ENCODE measurements around the gene MATK.

Gene MATK

DNA sequence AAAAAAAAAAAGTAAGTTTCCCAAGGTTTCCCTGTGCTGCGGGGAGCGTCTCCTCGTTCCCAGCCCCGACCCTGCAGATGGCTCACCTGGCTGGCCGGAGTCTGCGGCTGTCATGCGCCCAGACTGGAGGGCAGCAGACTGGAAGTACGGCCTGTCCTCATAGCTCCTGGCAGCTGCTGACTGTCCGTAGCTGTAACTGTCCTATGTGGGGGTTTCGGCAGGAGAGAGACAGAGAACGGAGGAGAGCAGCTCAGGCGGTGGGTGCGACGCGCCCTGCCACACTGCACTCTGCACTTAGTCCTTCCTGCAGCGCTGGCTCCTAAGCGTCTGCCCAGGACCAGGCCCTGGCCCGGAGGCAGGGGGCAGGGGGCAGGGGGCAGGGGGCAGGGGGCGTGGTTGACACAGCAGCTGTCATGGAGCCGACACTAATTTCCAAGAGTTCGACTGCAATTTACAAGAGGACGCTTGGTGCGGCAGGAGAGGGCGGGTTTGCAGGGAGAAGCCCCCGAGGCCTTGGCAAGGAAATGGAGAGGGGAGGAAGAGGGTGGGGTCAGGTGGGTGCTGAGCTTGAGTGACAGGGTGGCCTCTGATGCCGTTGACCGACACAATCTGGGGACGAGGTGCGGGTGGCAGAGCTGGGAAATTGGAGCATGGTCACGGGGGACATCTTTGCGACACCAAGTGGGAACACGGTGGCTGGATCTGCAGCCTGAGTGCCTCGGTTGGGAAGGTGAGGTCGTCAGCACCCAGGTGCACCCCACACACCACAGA, 47.6 kb upstream of the MATK start:
- H2BK5ac ChIP-seq (ENCODE audit: low read length) = no peak overlapping the region
- H2BK12ac ChIP-seq (ENCODE audit: low read length) = no peak overlapping the region
- peaks cover 0 to 5% (median 0%) of the 10 kb centered on the region in 3 experiments for H3K27me3 ChIP-seq (ENCODE audit: control insufficient read depth in 3 of 3, insufficient read depth in 3 of 3, low read depth in 1 of 3, low read length in 3 of 3)
- no peak overlapping the region for H2BK120ac ChIP-seq (ENCODE audit: low read depth, low read length)
- H3K23ac ChIP-seq (ENCODE audit: low read depth, low read length, poor library complexity) = peak overlapping the region; percentile 3
- H4K91ac ChIP-seq (ENCODE audit: low read depth, low read length, poor library complexity) = no peak overlapping the region
- peak overlapping the region; percentile 56 for H3K14ac ChIP-seq (ENCODE audit: low read length)
- H3K4ac ChIP-seq (ENCODE audit: low read length) = peak overlapping the region; percentile 84
- H3K79me1 ChIP-seq (ENCODE audit: low read depth, low read length) = no peaks in the 10 kb centered on the region
- H4K8ac ChIP-seq (ENCODE audit: low read depth, low read length) = no peak overlapping the region
- H3K9ac ChIP-seq (ENCODE audit: low read depth, low read length, poor library complexity) = peak overlapping the region; percentile 81
- no peak overlapping the region for H2AFZ ChIP-seq (ENCODE audit: low read length)
- peaks cover 5 to 9% of the 10 kb centered on the region in 2 donors for H3K9me3 ChIP-seq (replicated peaks in 1 of 2; ENCODE audit: control insufficient read depth in 2 of 2, insufficient read depth in 1 of 2, low read depth in 1 of 2, low read length in 2 of 2)
- H3K18ac ChIP-seq (ENCODE audit: low read length) = peak overlapping the region; percentile 52
- no peak for DNase-seq (ENCODE audit: low spot score)
- H3K36me3 ChIP-seq (replicated peaks in 1 of 2; ENCODE audit: control insufficient read depth in 2 of 2, insufficient read depth in 2 of 2, low read length in 2 of 2) = no peaks in the 10 kb centered on the region
- WGBS, 2 donors (ENCODE audit: extremely low coverage in 2 of 2, insufficient read length in 2 of 2, insufficient replicate concordance in 1 of 2) = no CpG with 5 or more reads among the region's 34 CpGs
- H3K27ac ChIP-seq (replicated peaks; ENCODE audit: low read length) = no peak overlapping the region
- H2AK5ac ChIP-seq (ENCODE audit: low read depth, low read length) = no peak overlapping the region
- no peak overlapping the region for H2BK15ac ChIP-seq (ENCODE audit: low read length)
- no peak overlapping the region for H3K4me2 ChIP-seq (ENCODE audit: insufficient read depth, low read length, poor library complexity, severe bottlenecking)
- no peak overlapping the region for H3K4me3 ChIP-seq (ENCODE audit: low read length in 2 of 2)
- peaks cover 6 to 9% of the 10 kb centered on the region in 2 donors for H3K4me1 ChIP-seq (ENCODE audit: control insufficient read depth in 2 of 2, insufficient read depth in 1 of 2, low read depth in 1 of 2, low read length in 2 of 2)

DNA sequence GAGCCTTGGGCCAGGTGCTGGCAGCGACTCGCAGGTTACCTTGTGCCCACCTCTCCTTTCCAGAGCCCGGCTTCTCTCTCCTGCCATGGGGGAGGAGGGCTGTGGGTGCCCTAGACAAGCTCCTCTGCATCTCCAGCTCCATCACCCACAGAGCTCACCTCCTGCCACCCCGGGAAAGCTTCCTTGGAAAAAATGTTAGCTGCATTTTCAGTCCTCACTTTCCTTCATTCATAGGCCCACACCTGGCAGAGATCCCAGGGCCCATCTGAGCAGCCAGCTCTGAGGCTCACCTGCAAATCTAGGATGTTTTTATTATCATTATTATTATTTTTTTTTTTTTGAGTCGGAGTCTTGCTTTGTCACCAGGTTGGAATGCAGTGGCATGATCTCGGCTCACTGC, 45.8 kb upstream of the MATK start:
- H3K27me3 ChIP-seq (ENCODE audit: control insufficient read depth in 3 of 3, insufficient read depth in 3 of 3, low read depth in 1 of 3, low read length in 3 of 3) = peaks cover 0 to 5% (median 0%) of the 10 kb centered on the region in 3 experiments
- H3K14ac ChIP-seq (ENCODE audit: low read length) = no peak overlapping the region

DNA sequence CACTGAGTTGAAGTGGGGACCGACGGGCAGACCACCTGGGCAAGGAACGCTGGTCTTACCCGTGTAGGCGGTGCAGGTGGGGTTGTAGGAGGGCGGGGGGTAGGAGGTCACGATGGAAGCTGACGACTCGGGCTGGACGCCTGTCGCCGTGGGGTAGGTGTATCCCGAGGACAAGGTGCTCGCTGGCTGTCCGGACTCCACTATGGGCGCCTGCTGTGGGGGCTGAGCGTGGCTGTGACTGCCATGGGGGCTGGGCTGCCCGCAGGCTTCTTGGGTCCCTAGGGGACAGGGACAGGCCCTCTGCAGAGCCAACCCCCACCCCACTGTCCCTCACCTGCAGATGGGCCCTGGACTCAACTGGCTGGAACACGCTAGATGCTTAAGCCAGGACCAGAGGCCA, 45.4 kb upstream of the MATK start:
- Histone ChIP-seq H2BK15ac (ENCODE audit: low read length) (peak overlapping the region; percentile 94), H4K91ac (ENCODE audit: low read depth, low read length, poor library complexity) (no peak overlapping the region), H2BK120ac (ENCODE audit: low read depth, low read length) (no peak overlapping the region), H3K18ac (ENCODE audit: low read length) (peak overlapping the region; percentile 71), H2AK5ac (ENCODE audit: low read depth, low read length) (no peak overlapping the region), H3K14ac (ENCODE audit: low read length) (no peak overlapping the region), H3K4ac (ENCODE audit: low read length) (no peak overlapping the region), H2BK5ac (ENCODE audit: low read length) (no peak overlapping the region), H2BK12ac (ENCODE audit: low read length) (peak overlapping the region; percentile 58), H3K4me1 (ENCODE audit: control insufficient read depth in 2 of 2, insufficient read depth in 1 of 2, low read depth in 1 of 2, low read length in 2 of 2) (peaks cover 6 to 9% of the 10 kb centered on the region in 2 donors), H3K27me3 (ENCODE audit: control insufficient read depth in 3 of 3, insufficient read depth in 3 of 3, low read depth in 1 of 3, low read length in 3 of 3) (peaks cover 0 to 5% (median 0%) of the 10 kb centered on the region in 3 experiments), H2AFZ (ENCODE audit: low read length) (peak overlapping the region; percentile 64), H3K27ac (replicated peaks; ENCODE audit: low read length) (no peak overlapping the region), H4K8ac (ENCODE audit: low read depth, low read length) (no peak overlapping the region), H3K9me3 (replicated peaks in 1 of 2; ENCODE audit: control insufficient read depth in 2 of 2, insufficient read depth in 1 of 2, low read depth in 1 of 2, low read length in 2 of 2) (peaks cover 0 to 2% of the 10 kb centered on the region in 2 donors), H3K36me3 (replicated peaks in 1 of 2; ENCODE audit: control insufficient read depth in 2 of 2, insufficient read depth in 2 of 2, low read length in 2 of 2) (no peaks in the 10 kb centered on the region), H3K9ac (ENCODE audit: low read depth, low read length, poor library complexity) (peak overlapping the region; percentile 21), H3K4me2 (ENCODE audit: insufficient read depth, low read length, poor library complexity, severe bottlenecking) (no peak overlapping the region), H3K4me3 (ENCODE audit: low read length in 2 of 2) (no peak overlapping the region), H3K79me1 (ENCODE audit: low read depth, low read length) (no peaks in the 10 kb centered on the region), H3K23ac (ENCODE audit: low read depth, low read length, poor library complexity) (peak overlapping the region; percentile 73)
- DNase-seq (ENCODE audit: low spot score) = no peak
- no CpG with 5 or more reads among the region's 19 CpGs for WGBS, 2 donors (ENCODE audit: extremely low coverage in 2 of 2, insufficient read length in 2 of 2, insufficient replicate concordance in 1 of 2)

More for the DNA sequence above, 45.8 kb upstream of the MATK start:
- Histone ChIP-seq H3K36me3 (replicated peaks in 1 of 2; ENCODE audit: control insufficient read depth in 2 of 2, insufficient read depth in 2 of 2, low read length in 2 of 2) (no peaks in the 10 kb centered on the region), H4K91ac (ENCODE audit: low read depth, low read length, poor library complexity) (no peak overlapping the region), H3K27ac (replicated peaks; ENCODE audit: low read length) (no peak overlapping the region), H3K18ac (ENCODE audit: low read length) (peak overlapping the region; percentile 71), H2BK12ac (ENCODE audit: low read length) (no peak overlapping the region), H3K9ac (ENCODE audit: low read depth, low read length, poor library complexity) (no peak overlapping the region), H2AFZ (ENCODE audit: low read length) (no peak overlapping the region), H2BK120ac (ENCODE audit: low read depth, low read length) (no peak overlapping the region), H3K4me3 (ENCODE audit: low read length in 2 of 2) (no peak overlapping the region), H3K4ac (ENCODE audit: low read length) (no peak overlapping the region), H3K4me1 (ENCODE audit: control insufficient read depth in 2 of 2, insufficient read depth in 1 of 2, low read depth in 1 of 2, low read length in 2 of 2) (peaks cover 6 to 9% of the 10 kb centered on the region in 2 donors), H3K79me1 (ENCODE audit: low read depth, low read length) (no peaks in the 10 kb centered on the region), H2BK5ac (ENCODE audit: low read length) (no peak overlapping the region), H2AK5ac (ENCODE audit: low read depth, low read length) (no peak overlapping the region), H3K4me2 (ENCODE audit: insufficient read depth, low read length, poor library complexity, severe bottlenecking) (no peak overlapping the region), H3K9me3 (replicated peaks in 1 of 2; ENCODE audit: control insufficient read depth in 2 of 2, insufficient read depth in 1 of 2, low read depth in 1 of 2, low read length in 2 of 2) (peaks cover 0 to 2% of the 10 kb centered on the region in 2 donors), H2BK15ac (ENCODE audit: low read length) (peak overlapping the region; percentile 94), H4K8ac (ENCODE audit: low read depth, low read length) (no peak overlapping the region), H3K23ac (ENCODE audit: low read depth, low read length, poor library complexity) (peak overlapping the region; percentile 73)
- no CpG with 5 or more reads among the region's 6 CpGs for WGBS, 2 donors (ENCODE audit: extremely low coverage in 2 of 2, insufficient read length in 2 of 2, insufficient replicate concordance in 1 of 2)
- no peak for DNase-seq (ENCODE audit: low spot score)

Measured in neuronal stem cell (in vitro differentiated cells).